T-helper 2 cell treated with Interferon-gamma antibody and Interleukin-4, amounts not matched to agents 5 μg/mL and 100 μg/mL, for 36 hours (primary cell): ENCODE data around the gene RTP3.

Experiments used
- DNase-seq: peaks from one replicate; pipeline ENCODE4 v3.0.0; 2021; ENCODE audit warnings: low spot score
- H3K27ac Mint-ChIP-seq: one replicate; pipeline ENCODE4 v1.8.0; 2021; ENCODE audit warnings: mild to moderate bottlenecking, mixed read lengths
- H3K27me3 Mint-ChIP-seq: one replicate; pipeline ENCODE4 v1.8.0; 2021; ENCODE audit warnings: low read depth, mixed read lengths
- H3K36me3 Mint-ChIP-seq: one replicate; pipeline ENCODE4 v1.8.0; 2021; ENCODE audit warnings: low read depth, mixed read lengths
- H3K4me1 Mint-ChIP-seq: one replicate; pipeline ENCODE4 v1.8.0; 2021; ENCODE audit warnings: low read depth, mixed read lengths
- H3K4me3 Mint-ChIP-seq: one replicate; pipeline ENCODE4 v1.8.0; 2022; ENCODE audit warnings: mild to moderate bottlenecking, moderate library complexity, mixed read lengths
- H3K9me3 Mint-ChIP-seq: one replicate; pipeline ENCODE4 v1.8.0; 2021; ENCODE audit warnings: mixed read lengths

Gene RTP3

DNA sequence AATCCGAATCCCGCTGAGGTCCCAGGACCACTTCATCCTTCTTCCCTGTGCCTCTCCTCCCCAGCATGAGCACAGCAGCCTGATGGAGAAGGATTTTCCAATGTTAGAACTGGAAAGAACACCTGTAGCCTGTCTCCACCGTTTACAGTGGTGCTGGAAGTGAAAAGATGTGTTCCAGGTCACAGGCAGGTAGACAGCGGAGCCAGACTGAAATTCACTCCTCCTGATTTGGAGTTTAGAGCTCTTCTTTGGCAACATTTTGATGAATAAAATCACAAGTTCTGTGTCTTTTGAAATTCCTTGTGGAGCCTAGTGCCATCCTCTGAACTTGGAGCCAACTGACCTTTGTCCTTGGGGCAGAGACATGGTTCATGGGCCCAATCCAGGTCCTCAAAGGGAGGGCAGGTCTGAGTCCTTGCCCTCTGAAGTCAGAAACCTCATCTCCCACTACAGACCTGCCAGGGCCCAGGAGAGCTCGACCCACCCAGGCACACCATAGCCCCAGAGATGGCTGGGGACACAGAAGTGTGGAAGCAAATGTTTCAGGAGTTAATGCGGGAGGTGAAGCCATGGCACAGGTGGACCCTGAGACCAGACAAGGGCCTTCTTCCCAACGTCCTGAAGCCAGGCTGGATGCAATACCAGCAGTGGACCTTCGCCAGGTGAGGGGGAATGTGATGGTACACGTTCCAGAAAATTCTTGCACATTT is at the start of gene RTP3:
Gene RTP3, plus strand, starts transcription at position 421 of the 710 bp plus-strand sequence. Its CDS starts 87 bp downstream, at position 508.
- DNase-seq = no peak
- peaks cover 3% of the 10 kb centered on the region for H3K4me1 Mint-ChIP-seq
- no peak within 1 kb of the TSS for H3K4me3 Mint-ChIP-seq
- H3K36me3 Mint-ChIP-seq = no peaks in the 10 kb centered on the region
- H3K9me3 Mint-ChIP-seq = no peaks in the 10 kb centered on the region
- no peaks in the 10 kb centered on the region for H3K27me3 Mint-ChIP-seq
- no peak within 1 kb of the TSS for H3K27ac Mint-ChIP-seq

DNA sequence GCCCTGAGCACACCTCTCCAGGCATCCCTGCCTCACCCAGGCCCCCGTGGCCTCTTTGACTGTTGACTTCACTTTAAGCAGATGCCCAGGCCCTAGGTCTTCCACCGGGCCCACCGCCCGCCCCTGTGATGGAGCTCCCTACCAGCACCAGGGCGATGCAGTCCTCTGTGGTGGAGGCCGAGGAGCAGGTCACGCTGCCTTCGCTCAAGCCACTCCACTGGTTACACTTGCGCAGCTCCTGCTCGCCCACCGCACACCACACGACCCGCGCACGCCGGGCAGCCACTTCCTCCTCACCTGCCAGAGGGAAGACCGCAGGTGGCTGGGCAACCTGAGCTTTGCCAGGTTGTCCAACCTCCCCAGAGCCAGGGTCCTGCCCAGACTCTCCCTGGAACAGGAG is 49.1 kb upstream of the RTP3 start:
- Mint-ChIP-seq H3K27me3 (peaks cover 21% of the 10 kb centered on the region), H3K27ac (no peak overlapping the region), H3K4me3 (no peak overlapping the region), H3K36me3 (no peaks in the 10 kb centered on the region), H3K9me3 (no peaks in the 10 kb centered on the region), H3K4me1 (peaks cover 4% of the 10 kb centered on the region)
- no peak for DNase-seq

DNA sequence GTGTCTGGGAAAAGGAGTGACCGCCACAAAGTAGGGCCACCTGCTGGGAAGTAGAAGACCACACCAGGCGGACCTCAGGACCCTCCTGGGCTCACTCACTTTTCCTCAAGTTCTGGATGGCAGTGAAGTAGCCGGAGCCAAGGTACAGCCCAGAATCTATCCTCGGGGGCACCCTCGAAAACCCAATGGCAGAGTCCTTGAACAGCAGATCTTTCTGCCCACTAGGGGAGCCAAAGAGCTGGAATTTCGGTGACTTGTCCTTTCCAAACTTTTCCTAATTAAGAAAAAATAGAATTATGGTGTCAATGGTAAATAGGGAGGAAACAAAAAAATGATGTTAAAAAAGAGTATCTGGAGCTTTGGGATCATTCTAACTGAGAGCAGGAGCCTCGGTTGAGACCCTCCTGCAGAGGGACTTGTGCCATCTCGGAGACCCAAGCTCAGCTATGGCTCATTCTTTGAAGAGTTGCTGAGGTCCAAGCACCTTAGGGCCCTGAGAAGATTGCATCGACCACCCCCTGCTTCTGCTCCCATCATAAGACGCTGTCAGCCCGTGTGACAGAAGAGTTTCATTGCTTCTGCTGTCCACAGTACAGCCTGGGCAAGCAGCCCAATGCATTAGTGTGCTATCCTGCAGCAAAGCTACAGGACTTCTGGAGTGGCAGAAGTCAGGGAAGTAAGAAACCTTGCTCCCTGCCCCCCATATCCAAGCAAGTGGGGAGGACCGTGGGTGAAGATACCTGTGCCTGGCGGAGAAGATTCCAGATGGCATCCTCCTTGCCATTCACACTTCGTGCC is 47.8 kb upstream of the RTP3 start:
- no peak for DNase-seq
- Mint-ChIP-seq H3K4me3 (no peak overlapping the region), H3K9me3 (no peaks in the 10 kb centered on the region), H3K4me1 (no peaks in the 10 kb centered on the region), H3K27ac (no peak overlapping the region), H3K27me3 (peaks cover 25% of the 10 kb centered on the region), H3K36me3 (no peaks in the 10 kb centered on the region)

DNA sequence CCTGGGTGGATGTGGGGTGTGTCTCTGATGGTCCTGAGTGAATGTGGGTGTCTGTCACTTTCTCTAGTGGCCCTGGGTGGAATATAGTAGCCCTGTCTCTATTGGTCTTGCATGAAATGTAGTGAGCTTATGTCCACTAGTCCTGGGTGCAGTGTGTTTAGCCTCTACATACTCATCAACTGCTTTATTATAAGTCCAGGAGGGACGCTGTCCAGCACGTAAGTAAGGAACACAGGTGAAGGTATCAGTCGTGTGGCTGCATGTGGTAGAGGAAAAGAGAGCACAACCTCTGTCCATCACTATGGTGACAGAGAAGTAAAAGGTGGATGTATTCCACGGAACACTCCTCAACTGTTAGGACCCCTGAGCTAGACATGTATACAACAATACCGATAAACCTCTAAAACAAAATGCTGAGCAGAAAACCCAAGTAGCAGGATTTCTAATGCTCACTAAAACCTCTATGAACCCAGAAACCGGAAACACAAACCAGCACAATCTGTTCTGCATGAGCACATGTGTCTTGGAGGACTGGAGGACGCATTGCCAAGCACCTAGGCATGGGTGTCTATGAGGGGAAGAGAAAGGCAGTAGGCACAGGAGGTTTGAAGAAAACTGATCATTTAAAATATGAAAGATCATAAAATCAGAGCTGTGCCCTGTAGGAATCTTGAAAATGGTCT is 44.1 kb upstream of the RTP3 start:
- no peak for DNase-seq
- Mint-ChIP-seq H3K36me3 (no peaks in the 10 kb centered on the region), H3K4me1 (no peaks in the 10 kb centered on the region), H3K27ac (no peak overlapping the region), H3K9me3 (no peaks in the 10 kb centered on the region), H3K4me3 (no peak overlapping the region), H3K27me3 (peaks cover 22% of the 10 kb centered on the region)

DNA sequence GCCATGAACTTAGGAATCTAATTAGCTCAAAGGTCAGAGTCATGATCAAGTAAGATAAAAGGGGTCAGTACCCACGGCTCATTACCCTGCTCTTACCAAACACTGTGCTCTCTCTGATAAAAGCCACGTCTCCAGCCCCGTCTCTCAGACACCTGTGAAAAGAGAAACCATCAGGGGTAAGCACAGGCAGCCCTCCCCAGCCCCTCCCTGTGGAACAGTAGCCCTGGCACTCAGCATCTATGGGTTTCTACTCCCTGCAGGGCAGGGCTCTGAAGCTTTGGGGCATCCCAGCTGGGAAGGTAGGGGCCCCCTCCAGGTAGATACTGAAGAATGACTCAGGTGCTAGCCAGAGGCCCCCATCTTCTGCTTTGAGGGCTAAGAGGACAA is 43.6 kb upstream of the RTP3 start:
- H3K9me3 Mint-ChIP-seq = no peaks in the 10 kb centered on the region
- no peaks in the 10 kb centered on the region for H3K36me3 Mint-ChIP-seq
- H3K4me1 Mint-ChIP-seq = no peaks in the 10 kb centered on the region
- no peak for DNase-seq
- H3K27ac Mint-ChIP-seq = no peak overlapping the region
- peaks cover 23% of the 10 kb centered on the region for H3K27me3 Mint-ChIP-seq
- no peak overlapping the region for H3K4me3 Mint-ChIP-seq

DNA sequence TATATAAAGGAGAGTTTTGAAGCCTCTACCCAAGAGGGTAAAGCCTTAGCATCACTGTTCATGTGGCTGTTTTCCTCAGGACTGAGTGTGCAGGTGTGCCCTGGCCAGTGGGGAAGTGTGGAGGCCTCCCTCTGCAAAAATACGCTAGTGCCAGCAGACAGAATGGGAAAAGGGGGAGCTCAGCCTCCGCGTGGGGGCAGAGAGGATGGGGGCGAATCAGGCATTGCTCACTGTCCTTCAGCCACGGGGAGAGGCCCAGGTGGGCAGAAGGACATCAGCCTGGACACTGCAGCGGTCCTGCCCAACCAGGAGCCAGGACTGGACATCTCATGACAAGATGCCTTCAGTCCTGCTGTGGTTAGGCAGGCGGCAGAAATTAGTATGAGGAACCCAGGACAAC is 43.2 kb upstream of the RTP3 start:
- Mint-ChIP-seq H3K4me1 (no peaks in the 10 kb centered on the region), H3K27me3 (peaks cover 28% of the 10 kb centered on the region), H3K9me3 (no peaks in the 10 kb centered on the region), H3K27ac (no peak overlapping the region), H3K4me3 (no peak overlapping the region), H3K36me3 (no peaks in the 10 kb centered on the region)
- no peak for DNase-seq

DNA sequence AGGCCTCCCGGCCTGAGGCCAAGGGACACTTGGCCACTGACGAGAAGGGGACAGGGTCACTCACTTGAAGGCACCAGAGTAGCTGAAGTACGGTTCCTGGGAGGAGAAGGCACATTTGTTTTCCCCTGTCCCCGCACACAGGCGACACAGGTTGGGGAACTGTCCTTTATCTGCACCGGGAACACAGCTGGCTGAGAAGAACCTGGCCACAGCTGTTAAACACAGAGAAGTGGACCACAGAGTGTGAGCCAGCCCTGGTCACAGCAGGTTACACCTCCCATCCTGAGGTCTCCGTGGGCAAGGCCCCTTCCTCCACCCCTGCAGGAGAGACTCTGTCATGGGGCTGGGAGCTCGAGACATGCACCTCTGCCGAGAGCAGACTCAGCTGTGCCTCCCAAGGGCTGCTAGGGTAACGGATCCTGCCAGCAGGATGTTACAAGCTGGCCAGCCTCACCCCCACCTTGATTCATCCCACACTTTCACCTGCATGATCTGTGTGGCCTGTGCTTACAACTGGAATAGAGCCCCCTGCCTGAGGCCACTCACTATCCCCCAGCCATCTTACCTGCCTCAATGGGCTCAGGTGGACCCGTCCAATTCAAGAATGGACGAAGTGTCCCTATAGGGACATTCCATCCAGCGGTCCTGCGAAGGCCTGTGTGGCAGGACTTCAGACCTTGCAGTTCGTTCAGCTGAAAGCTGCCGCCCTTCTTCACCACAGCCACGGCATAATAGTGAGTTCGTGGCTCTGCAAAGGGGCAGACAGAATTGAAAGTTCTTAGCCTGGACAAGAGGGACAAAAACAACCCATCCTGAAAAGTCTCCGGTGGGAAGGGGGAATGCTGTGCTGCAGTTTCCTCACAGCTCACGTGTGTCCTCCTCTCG is 42.3 kb upstream of the RTP3 start:
- no peaks in the 10 kb centered on the region for H3K36me3 Mint-ChIP-seq
- peaks cover 32% of the 10 kb centered on the region for H3K27me3 Mint-ChIP-seq
- no peak for DNase-seq
- H3K4me1 Mint-ChIP-seq = no peaks in the 10 kb centered on the region
- no peaks in the 10 kb centered on the region for H3K9me3 Mint-ChIP-seq
- no peak overlapping the region for H3K27ac Mint-ChIP-seq
- H3K4me3 Mint-ChIP-seq = no peak overlapping the region

DNA sequence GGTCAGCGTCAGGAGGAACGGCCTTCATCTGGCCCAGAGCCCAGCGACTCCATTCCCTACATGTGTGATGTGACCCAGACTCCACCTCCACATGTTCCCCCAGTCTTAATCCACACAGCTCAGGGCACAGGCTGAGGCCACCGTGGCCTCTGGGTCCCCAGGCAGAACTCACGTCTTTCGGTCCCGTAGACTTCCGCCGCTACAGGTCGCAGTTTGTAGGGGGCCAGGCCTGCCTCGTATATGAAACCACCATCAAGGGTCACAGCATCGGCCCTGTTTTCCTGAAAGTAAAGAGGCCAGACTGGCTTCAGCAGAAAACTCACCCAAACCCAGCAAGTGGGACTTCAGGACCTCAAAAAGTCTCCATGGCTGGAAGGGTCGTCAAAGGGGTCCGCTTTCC is 41.7 kb upstream of the RTP3 start:
- no peak for DNase-seq
- no peak overlapping the region for H3K27ac Mint-ChIP-seq
- peaks cover 35% of the 10 kb centered on the region for H3K27me3 Mint-ChIP-seq
- H3K4me1 Mint-ChIP-seq = no peaks in the 10 kb centered on the region
- no peak overlapping the region for H3K4me3 Mint-ChIP-seq
- no peaks in the 10 kb centered on the region for H3K9me3 Mint-ChIP-seq
- no peaks in the 10 kb centered on the region for H3K36me3 Mint-ChIP-seq

DNA sequence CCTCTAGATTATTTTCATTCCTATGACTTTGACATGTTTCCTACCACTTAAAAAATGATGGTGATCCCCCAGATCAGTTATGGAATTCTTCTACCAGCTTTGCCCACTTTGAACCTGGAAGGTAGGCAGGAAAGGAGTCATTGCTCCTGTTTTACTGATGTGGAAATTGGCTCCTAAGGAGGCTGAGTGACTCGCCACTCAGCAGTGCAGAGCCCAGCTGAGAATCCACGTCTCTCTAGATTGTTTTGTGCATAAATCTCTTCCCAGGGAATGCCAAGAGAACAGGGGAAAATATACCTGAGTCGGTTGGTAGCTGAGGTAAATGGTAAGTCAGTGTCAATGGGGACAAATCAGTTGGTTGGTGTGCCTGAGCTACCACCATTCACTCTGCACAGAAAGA is 37.7 kb upstream of the RTP3 start:
- H3K27me3 Mint-ChIP-seq = peaks cover 38% of the 10 kb centered on the region
- no peaks in the 10 kb centered on the region for H3K36me3 Mint-ChIP-seq
- H3K9me3 Mint-ChIP-seq = no peaks in the 10 kb centered on the region

DNA sequence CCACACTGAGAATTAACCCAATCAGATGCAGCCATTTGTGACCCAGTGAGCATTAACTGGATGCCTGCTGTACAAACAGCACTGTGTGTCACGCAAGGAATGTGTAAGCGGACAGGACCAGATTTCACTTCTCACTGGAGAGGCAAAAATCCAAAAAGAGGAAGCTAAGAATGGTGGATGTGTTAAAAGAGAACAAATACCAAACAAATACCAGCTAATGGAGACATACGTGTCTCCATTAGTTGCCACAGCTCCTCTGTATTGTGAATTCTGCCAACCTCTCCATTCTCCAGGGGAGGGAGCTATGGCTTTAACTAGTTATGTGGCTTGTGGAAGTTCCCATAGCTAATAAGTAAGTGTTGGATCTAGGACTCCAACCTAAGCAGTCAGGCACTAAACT is 35.7 kb upstream of the RTP3 start:
- no peaks in the 10 kb centered on the region for H3K36me3 Mint-ChIP-seq
- H3K27me3 Mint-ChIP-seq = peaks cover 58% of the 10 kb centered on the region
- H3K4me1 Mint-ChIP-seq = no peaks in the 10 kb centered on the region
- H3K4me3 Mint-ChIP-seq = no peak overlapping the region
- no peaks in the 10 kb centered on the region for H3K9me3 Mint-ChIP-seq
- DNase-seq = no peak
- H3K27ac Mint-ChIP-seq = no peak overlapping the region

More for the DNA sequence above, 37.7 kb upstream of the RTP3 start:
- H3K4me1 Mint-ChIP-seq = no peaks in the 10 kb centered on the region
- no peak overlapping the region for H3K4me3 Mint-ChIP-seq
- DNase-seq = no peak
- no peak overlapping the region for H3K27ac Mint-ChIP-seq

DNA sequence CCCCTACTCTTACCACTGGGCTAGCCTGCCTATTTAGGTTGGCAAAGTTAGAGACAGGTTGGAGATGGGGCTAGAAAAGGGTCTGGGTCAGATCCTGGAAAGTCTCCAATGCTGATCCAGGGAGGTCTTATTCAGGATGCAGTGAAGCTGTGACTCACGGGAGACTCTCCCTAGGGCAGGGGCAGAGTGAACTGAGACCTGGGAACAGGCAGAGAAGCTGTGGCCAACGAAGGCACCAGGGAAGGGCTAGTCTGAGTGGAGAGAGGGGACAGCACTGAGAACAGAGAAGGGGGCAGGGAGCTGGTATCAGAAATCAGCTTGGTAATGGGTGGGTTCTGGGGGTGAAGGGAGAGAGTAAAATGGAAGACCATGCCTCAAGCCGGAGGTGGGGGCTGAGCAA is 35.3 kb upstream of the RTP3 start:
- Mint-ChIP-seq H3K9me3 (no peaks in the 10 kb centered on the region), H3K27me3 (peaks cover 60% of the 10 kb centered on the region), H3K27ac (no peak overlapping the region)

DNA sequence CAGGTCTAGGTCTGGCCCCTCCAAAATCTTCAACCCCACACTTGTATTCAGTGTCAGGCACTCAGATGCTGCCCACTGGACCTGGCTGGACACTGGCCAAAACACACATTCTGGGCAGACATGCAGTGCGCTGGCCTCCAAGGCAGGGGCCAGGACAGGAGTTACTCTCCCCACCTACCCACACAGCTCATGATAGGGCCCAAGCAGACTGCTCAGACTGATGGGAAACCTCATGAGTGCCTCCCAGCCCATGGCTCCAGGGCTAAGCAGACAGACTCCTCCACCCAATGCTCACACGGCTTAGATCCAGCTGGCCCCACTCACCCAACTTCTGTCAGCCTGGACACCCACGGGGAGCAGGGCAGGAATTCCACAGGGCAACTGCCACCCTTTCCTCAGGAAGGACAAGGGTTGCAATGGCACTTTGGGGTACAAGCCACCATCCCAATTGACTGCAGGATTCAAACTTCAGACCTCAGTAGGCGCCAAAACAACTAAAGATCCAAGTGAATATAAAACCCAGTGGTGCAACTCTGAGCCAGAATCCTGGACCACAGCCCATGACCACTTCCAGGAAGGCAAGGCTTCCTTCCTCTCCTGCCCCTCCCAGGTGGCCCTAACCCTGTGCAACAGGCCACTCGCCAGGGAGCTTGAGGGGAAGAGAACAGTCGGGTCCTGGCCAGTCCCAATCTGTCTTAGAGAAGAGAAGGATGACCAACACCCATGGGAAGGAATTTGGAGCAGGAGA is 34.5 kb upstream of the RTP3 start:
- no peak overlapping the region for H3K4me3 Mint-ChIP-seq
- no peak for DNase-seq
- no peak overlapping the region for H3K27ac Mint-ChIP-seq
- H3K27me3 Mint-ChIP-seq = peaks cover 64% of the 10 kb centered on the region
- H3K4me1 Mint-ChIP-seq = no peaks in the 10 kb centered on the region
- H3K36me3 Mint-ChIP-seq = no peaks in the 10 kb centered on the region
- H3K9me3 Mint-ChIP-seq = no peaks in the 10 kb centered on the region

More for the DNA sequence above, 35.3 kb upstream of the RTP3 start:
- Mint-ChIP-seq H3K4me1 (no peaks in the 10 kb centered on the region), H3K36me3 (no peaks in the 10 kb centered on the region), H3K4me3 (no peak overlapping the region)
- DNase-seq = no peak

DNA sequence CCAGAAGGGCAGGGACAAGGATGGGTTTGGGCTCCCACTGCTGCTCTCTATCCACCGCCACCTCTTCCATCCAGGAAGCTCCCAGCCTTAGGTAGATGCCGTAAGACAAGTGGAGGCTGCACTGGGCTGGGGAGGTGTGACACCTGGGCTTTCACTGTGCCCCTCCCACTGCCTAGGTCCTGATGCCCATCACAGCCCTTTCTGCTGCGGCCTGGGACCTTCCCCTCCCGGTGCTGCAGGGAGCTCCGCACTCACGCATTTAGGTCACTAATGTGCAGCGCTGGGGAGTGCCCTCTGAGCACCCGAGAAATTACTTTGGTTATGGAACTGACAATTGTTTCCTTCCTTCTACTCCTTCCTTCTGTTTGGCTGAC is 33.9 kb upstream of the RTP3 start:
- Mint-ChIP-seq H3K4me1 (no peaks in the 10 kb centered on the region), H3K27ac (no peak overlapping the region), H3K9me3 (no peaks in the 10 kb centered on the region), H3K36me3 (no peaks in the 10 kb centered on the region), H3K4me3 (no peak overlapping the region), H3K27me3 (peaks cover 64% of the 10 kb centered on the region)
- no peak for DNase-seq
